TTC549 (cell line): ENCODE measurements around the gene FARP1.

ENCODE experiments used
- FAIRE-seq: peaks from 2 replicates; lab custom pipeline; 2012; peaks lifted over from hg19 to GRCh38; lab: Jason Lieb, UNC

FARP1 gene

DNA sequence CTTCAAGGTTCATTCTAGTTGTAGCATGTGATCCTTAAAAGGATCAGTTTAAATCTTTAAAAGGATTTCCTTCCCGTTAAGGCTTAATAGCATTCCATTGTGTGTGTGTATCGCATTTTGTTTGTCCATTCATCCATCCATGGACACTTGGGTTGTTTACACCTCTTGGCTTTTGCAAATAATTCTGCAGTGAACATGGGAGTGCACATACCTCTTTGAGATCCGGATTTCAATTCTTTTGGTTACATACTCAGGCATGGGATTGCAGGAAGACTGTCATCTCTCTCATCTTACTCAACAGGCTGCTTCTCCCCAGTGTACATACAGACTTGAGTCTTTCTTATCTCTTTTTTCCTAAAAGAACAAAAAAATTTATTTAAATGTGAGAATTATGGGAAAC, 32.9 kb downstream of the FARP1 start:
- no peak for FAIRE-seq

- FAIRE-seq: no peak
Observed at GRCh38 chr13:98176777-98177608, 34.1 kb downstream of the FARP1 start, which contains the start of gene RNF113B. TSS of gene RNF113B (minus strand) at chr13:98177269. CDS start at chr13:98177236, 33 bp downstream.

GRCh38 chr13:98180092-98180491, 37.2 kb downstream of the FARP1 start:
- FAIRE-seq: no peak

DNA sequence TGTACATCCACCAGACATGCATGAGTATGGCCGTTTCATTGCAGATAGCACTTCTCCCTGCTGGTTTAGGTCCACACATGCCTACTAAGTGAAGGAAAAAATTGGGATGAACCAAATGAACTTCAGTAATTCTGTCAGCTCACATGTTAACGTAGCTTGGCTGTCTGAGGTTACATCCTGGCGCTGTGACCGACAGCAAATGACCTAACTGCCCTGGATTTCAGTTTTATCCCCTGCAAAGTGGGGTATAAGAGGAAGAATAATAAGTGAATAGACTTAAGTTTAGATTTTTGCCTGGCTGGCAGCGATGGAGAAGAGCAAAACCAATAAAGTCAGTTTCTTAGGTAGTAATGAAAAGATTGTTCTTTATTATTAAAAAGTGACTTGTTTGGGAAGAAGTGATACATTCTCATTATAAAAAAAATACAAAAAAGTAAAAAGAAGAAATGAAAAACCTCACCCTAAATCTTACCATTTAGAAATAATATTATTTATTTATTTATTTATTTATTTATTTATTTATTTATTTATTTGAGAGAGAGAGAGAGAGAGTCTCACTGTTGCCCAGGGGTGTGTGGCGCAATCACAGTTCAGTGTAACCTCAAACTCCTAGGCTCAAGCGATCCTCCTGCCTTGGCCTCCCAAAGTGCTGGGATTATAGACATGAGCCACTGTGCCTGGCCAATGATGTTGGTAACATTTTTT, 38.4 kb downstream of the FARP1 start:
- no peak for FAIRE-seq

GRCh38 chr13:98182153-98182552, 39.3 kb downstream of the FARP1 start:
- no peak for FAIRE-seq

GRCh38 chr13:98182589-98182988, 39.7 kb downstream of the FARP1 start:
- FAIRE-seq: no peak

- FAIRE-seq: no peak
Observed at GRCh38 chr13:98184792-98185191, 41.9 kb downstream of the FARP1 start.

DNA sequence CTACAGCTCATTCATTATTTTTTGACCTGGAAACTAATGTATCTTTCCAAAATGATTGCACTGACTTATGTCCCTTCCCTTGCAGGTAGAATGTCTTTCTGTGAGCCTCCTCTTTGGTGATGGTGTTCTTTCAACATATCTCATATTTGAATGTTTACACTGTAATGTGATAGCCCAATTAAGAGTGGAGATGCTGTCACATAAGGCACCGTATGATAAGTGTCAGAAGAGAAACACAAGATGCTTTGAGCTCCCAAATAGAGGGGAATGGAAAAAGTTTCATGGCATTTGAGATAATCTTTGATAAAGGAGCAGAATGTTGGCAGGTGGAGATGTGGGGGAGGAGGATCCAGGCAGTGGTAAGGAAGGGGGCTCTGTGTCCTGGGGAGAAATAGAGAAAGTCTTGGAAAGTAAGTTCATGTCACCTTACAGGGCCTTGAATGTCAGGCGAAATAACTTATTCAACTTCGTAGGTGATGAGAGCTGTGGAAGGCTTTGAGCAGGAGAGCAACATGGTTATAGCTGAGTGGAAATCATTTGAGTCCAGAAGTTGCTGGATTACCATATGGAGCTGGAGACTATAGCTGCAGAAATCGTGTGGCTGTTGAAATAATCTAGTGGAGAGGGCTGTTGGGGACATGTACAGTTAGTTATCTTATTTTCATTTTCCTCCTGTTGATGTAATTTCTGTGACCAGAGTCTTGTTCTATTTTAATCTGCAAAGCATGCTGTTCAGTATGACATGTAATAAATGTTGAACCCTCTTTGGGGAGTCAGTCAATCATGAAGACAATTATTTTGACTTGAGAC, 44.5 kb downstream of the FARP1 start:
- FAIRE-seq: no peak

DNA sequence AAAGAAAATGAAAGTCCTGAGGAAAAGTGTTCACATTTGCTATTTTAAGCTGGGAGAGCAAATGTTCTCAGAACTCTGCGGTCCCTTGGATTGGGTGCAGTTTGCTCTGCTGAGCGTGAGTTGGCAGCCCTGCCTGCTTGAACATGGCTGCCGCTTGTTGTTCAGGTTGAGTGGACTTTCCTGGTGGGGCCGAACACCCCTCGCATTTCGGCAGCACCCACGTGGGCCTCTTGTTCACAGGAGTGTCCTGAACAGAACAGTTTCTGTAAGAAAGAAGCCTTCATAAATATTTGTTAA, 45.0 kb downstream of the FARP1 start:
- FAIRE-seq: no peak

DNA sequence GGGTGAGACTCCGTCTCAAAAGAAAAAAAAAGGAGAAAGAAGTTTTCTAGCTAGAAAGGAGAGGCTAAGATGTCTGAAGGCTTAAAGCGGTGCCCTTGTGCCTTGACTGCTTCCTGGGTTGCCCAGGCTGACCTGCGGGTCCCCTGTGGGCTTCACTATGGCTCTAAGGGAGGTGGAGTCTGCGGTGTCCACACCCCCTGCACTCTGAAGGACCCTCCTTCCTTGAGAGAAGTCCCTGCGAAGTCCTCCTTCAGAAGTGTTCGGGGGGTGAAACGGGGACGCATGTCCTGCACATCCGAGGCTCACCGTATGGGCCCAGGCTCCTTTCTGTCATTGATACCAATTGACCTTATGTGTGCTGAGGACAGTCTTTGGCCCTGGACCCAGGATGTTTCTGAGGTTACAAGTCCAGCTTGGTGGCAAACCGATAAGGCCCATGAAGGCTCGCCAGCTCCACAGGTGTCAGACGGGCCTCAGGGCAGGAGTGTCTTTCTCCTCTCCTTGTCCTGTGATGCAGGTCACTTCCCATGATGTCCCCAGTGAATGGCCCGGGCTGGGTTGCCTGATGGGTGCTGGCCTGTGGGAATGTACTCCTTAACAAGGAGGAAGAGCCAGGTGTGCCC, 45.8 kb downstream of the FARP1 start:
- FAIRE-seq: no peak

DNA sequence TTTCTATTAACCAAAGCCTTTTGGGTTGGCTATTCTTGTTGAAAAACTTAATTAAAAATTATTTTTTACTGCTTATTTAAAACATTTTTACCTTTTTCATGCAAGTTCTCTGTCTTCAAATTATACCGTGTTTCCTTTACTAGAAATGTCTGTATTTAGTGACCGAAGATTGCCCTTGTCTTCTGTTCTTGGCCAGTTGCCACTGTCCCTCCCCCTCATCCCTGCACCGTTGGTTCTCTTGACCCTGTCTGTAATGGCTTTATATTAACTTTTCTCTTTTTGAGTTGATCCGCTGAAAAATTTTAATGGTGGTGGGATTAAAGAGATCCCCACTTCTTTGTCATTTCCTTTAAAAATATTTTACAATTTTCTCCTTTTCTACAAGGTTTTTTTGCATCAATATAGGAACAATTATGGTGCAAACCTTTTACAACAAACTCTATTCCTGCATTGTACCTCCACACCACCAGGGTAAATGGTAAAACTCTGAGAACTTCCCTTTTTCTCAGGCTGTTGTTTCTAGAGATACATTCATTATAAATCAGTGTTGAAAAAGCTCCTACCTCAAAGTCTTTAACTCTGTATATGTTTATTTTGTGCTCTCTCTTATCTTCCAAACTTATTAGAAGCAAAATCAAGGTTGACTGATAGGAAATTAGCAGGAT, 47.1 kb downstream of the FARP1 start:
- no peak for FAIRE-seq

DNA sequence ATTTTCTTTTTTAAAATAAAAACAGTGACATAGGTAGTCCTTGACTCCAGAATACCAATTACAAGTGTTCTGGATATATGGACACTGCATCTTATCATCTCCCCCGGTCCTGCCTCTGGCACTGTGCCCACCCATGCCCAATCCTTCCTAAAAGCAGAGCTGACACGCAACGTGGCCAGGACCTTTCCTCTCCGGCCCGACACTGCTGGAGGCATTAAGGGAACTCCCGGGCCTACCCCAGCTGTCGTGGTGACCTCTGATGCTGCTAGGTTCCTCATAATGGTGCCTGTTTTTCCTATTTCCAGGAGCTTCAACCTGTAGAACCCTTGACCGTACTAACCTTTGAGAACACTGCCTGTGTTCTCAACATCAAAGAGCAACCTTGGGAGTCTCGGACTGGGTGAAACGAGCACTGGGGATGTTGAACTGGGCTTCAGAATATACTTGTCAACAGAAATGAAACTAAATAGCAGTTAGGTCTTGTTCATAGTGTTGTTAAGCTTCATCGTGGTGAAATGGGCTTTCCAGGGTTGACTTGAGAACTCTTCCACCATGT, 48.1 kb downstream of the FARP1 start:
- no peak for FAIRE-seq

- FAIRE-seq: no peak
Observed at GRCh38 chr13:98192008-98192407, 49.1 kb downstream of the FARP1 start.

- FAIRE-seq: no peak
Observed at GRCh38 chr13:98195054-98195791, 52.3 kb downstream of the FARP1 start.

DNA sequence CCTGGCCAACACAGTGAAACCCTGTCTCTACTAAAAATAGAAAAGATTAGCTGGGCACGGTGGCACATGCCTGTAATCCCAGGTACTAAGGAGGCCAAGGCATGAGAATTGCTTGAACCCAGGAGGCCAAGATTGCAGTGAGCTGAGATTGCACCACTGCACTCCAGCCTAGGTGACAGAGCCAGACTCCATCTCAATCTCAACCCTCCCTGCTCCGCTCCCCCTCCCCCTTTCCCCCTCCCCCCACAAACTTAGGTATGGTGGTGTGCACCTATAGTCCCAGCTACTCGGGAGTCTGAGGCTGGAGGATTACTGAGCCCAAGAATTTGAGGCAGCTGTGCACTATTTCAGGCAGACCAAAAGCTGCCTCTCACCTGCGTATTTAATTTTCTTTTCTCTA, 55.8 kb downstream of the FARP1 start:
- FAIRE-seq: no peak

- FAIRE-seq: no peak
Observed at GRCh38 chr13:98199480-98199879, 56.6 kb downstream of the FARP1 start.

DNA sequence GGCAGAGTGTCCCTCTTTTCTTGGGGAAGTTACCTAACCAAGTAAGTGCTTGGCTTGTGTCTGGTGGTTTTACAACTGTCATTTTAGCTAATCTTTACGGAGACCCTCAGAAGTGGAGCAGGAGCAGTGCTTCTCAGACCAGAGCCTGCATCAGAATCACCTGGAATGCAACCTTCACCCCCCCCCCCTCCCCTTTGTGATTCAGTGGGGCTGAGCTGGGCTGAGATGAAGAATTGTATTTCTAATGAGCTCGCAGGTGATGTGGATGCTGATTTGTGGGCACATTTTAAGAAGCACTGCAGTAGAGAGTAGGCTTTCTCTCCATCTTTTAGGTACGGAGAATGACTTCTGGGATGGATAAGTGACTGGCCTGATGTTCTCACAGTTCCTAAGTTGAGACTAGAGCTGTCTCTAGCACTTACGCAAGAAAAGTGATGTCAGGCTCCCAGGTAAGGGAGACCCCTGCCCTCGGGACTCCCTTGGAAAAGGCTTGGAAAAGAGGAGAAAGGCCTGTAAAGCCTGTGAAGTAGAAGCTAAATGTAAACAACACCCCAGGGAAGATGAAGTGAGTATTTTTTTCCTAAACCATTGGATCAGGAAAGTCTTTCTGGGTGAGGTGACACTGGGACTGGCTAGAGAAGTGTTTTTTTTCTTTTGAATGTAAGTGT, 57.5 kb downstream of the FARP1 start:
- FAIRE-seq: no peak

GRCh38 chr13:98201189-98201588, 58.3 kb downstream of the FARP1 start:
- no peak for FAIRE-seq

- no peak for FAIRE-seq
Observed at GRCh38 chr13:98201984-98202383, 59.1 kb downstream of the FARP1 start.

DNA sequence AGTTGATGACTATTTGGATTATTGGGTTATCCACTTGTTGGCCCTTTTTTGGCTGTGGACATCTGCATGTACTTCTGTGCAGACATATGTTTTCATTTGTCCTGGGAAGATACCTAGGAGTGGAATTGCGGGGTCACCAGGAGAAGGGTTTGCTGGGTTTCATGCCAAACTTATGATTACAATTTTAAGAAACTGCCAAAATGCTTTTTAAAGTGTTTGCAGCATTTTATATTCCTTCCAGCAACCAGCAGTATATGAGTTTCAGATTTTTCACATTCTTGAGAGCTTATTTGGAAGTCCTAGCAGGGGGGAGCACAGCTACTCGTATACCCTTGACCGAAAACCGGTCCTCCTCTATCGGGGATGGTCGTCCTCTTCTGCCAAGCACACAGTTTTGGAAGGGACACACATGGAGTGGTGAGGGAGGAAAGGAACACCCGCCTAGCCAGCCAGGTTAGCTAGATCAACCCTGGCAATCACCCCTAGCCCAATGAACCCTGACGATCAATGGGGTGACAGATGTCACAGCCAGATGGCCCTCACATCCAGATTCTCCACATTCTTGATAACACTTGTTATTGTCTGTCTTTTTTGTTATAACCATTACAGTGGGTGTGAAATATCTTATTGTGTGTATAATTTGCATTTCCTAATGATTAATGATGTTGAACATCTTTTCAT, 60.9 kb downstream of the FARP1 start:
- FAIRE-seq: no peak
